CD4-positive, alpha-beta T cell (primary cell): ENCODE data around the gene DNAL1. TPM values are rescaled to one million over a fixed set of nuclear protein-coding genes. Genes with fewer than 3 reads are reported as not detected.
"Not testable (repeated sequence)": the region's sequence is repeated elsewhere in the genome, so short reads cannot be mapped to it uniquely, and the experiment has no call there.

ENCODE experiments used
- ATAC-seq: fragments of 200-7000 bp; cut with Tn5 transposase; one replicate; pipeline ENCODE4 v1.10.0; 2022; ENCODE audit warnings: mild to moderate bottlenecking; ENCODE audit not compliant: poor library complexity
- CTCF ChIA-PET: fragments of 350-600 bp; sonication (Branson Sonifier 250); formaldehyde crosslinking; loops from one replicate; lab custom pipeline; 2021; ENCODE audit warnings: antibody characterized with exemption, inconsistent platforms; lab: Charles Lee
- POLR2A ChIA-PET: fragments of 350-600 bp; sonication (Branson Sonifier 250); formaldehyde crosslinking; loops from one replicate; lab custom pipeline; 2021; ENCODE audit warnings: antibody characterized with exemption, inconsistent platforms; lab: Charles Lee
- DNase-seq, 14 experiments: peaks; one replicate each; pipeline ENCODE4 v3.0.0-alpha.2; 2013 to 2020; ENCODE audit warnings: mixed read lengths in 2 of 14
- H3K27ac ChIP-seq, 2 donors: one replicate each; pipeline versions ENCODE4 v1.5.1 to v1.7.0; 2013; ENCODE audit warnings: low read length in 2 of 2, low read depth in 1 of 2, mild to moderate bottlenecking in 1 of 2
- H3K27me3 ChIP-seq, 2 experiments: 1 replicate in 1 of 2; 2 replicates in 1 of 2; pipeline versions ENCODE4 v1.6.1 to v1.7.0; 2013; ENCODE audit warnings: low read length in 2 of 2, control low read depth in 1 of 2, mild to moderate bottlenecking in 1 of 2, moderate library complexity in 1 of 2; ENCODE audit not compliant: insufficient read depth in 2 of 2, control insufficient read depth in 1 of 2
- H3K36me3 ChIP-seq: one replicate; pipeline ENCODE4 v1.6.1; 2013; ENCODE audit warnings: low read length, control low read depth; ENCODE audit not compliant: insufficient read depth
- H3K4me1 ChIP-seq: one replicate; pipeline ENCODE4 v1.6.1; 2013; ENCODE audit warnings: low read length, control low read depth; ENCODE audit not compliant: insufficient read depth
- H3K4me3 ChIP-seq: one replicate; pipeline ENCODE4 v1.5.1; 2013; ENCODE audit warnings: mild to moderate bottlenecking, low read length, moderate library complexity
- H3K9me3 ChIP-seq, 2 experiments: 1 replicate in 1 of 2; 2 replicates in 1 of 2; pipeline versions ENCODE4 v1.6.1 to v1.7.0; 2013; ENCODE audit warnings: low read length in 2 of 2, mild to moderate bottlenecking in 2 of 2, control low read depth in 1 of 2, moderate library complexity in 1 of 2; ENCODE audit not compliant: control insufficient read depth in 1 of 2, insufficient read depth in 1 of 2
- H3K27ac Mint-ChIP-seq: one replicate; pipeline ENCODE4 v1.8.0; 2020; ENCODE audit warnings: mixed read lengths
- H3K27me3 Mint-ChIP-seq: one replicate; pipeline ENCODE4 v1.8.0; 2021; ENCODE audit warnings: mixed read lengths
- H3K36me3 Mint-ChIP-seq: one replicate; pipeline ENCODE4 v1.8.0; 2021; ENCODE audit warnings: low read depth, mixed read lengths
- H3K4me1 Mint-ChIP-seq: one replicate; pipeline ENCODE4 v1.8.0; 2021; ENCODE audit warnings: low read depth, mixed read lengths
- H3K4me3 Mint-ChIP-seq: one replicate; pipeline ENCODE4 v1.8.0; 2020; ENCODE audit warnings: mild to moderate bottlenecking, mixed read lengths
- H3K9me3 Mint-ChIP-seq: one replicate; pipeline ENCODE4 v1.8.0; 2020; ENCODE audit warnings: mixed read lengths
- CTCF ChIP-seq: fragments of 200-600 bp; IDR thresholded peaks from one replicate; pipeline ENCODE4 v1.8.0; 2022; ENCODE audit warnings: antibody characterized with exemption, mild to moderate bottlenecking
- intact Hi-C, 2 experiments: fragments of 100-400 bp; cut with DNase I in 1 of 2; cut with micrococcal nuclease in 1 of 2; formaldehyde crosslinking; loops; one replicate each; pipeline versions ENCODE4 v1.15.1 to v1.9.0; 2023 to 2025; cut with DNase I, micrococcal nuclease
- total RNA-seq, 174 experiments: library from RNA in 2 of 174; stranded (reverse) in 2 of 174; gene quantifications; one replicate each; pipeline ENCODE4 v1.2.3 and lab custom pipeline; 2021 to 2026

The DNAL1 gene
- total RNA-seq, 2 experiments from 2014 or later, result 2.9 to 3.7 TPM

- Mint-ChIP-seq H3K27me3 (no peaks in the 10 kb centered on the region), H3K27ac (no peak overlapping the region)
- POLR2A ChIA-PET, result no interaction called here
Observed at GRCh38 chr14:73655851-73656250, 11.1 kb downstream of the DNAL1 start.

DNA sequence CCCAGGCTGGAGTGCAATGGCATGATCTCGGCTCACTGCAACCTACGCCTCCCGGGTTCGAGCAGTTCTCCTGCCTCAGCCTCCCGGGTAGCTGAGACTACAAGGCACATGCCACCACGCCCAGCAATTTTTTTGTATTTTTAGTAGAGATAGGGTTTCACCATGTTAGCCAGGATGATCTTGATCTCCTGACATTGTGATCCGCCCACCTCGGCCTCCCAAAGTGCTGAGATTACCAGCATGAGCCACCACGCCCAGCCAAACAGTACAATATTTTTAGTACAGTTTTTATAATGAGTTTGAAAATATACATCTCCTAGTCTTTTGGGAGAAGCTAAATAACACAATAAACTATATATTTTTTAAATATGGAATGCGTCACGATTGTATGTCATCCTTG lies 14.4 kb downstream of the DNAL1 start:
- H3K4me1 ChIP-seq, ATAC-seq, DNase-seq, H3K27me3 Mint-ChIP-seq, H3K36me3 ChIP-seq, POLR2A ChIA-PET, H3K27me3 ChIP-seq, CTCF ChIA-PET, H3K4me3 ChIP-seq, H3K27ac Mint-ChIP-seq, H3K9me3 ChIP-seq, H3K4me3 Mint-ChIP-seq, H3K4me1 Mint-ChIP-seq, H3K9me3 Mint-ChIP-seq, H3K27ac ChIP-seq: not testable (repeated sequence)
- intact Hi-C loops, result loop anchor here in 1 of 2 experiments (10.0 kb wide), 1 partner anchor 1134 kb away; no protein-coding TSS in a partner anchor
- H3K36me3 Mint-ChIP-seq, result peaks cover 23% of the 10 kb centered on the region

More at GRCh38 chr14:73655851-73656250, 11.1 kb downstream of the DNAL1 start:
- H3K9me3 ChIP-seq, result no peaks in the 10 kb centered on the region
- H3K4me1 ChIP-seq, result no peaks in the 10 kb centered on the region
- Mint-ChIP-seq H3K4me1 (no peaks in the 10 kb centered on the region), H3K9me3 (no peaks in the 10 kb centered on the region), H3K4me3 (no peak overlapping the region), H3K36me3 (peaks cover 36% of the 10 kb centered on the region)
- no peak for TF ChIP-seq CTCF
- peaks cover 3% of the 10 kb centered on the region for H3K36me3 ChIP-seq
- ATAC-seq (no peak), DNase-seq (no peak)
- H3K27me3 ChIP-seq, result no peaks in the 10 kb centered on the region
- intact Hi-C loops, result loop anchor here in 1 of 2 experiments (10.0 kb wide), 1 partner anchor 1131 kb away; no protein-coding TSS in a partner anchor
- H3K4me3 ChIP-seq, result no peak overlapping the region
- no peak overlapping the region for H3K27ac ChIP-seq
- CTCF ChIA-PET, result no interaction called here

DNA sequence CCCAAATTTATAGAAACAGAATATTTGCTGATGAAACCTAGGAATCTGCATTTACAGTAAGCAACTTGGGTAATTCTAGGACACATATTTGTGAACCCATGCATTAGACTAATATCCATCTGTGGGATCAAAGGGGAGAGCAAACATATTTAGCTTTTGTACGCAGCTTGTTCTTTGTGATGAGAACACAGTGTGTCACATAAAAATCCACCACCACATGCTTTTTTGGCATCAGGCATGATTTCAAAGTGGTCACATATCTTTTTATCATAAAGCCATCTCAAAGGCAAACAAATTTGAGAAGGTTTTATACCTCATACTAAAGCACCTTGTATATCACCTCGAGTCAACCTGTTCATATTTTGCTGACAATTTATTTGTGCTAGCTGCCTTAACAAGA lies 15.7 kb downstream of the DNAL1 start:
- ATAC-seq (no peak), DNase-seq (no peak)
- Mint-ChIP-seq H3K9me3 (no peaks in the 10 kb centered on the region), H3K27me3 (no peaks in the 10 kb centered on the region), H3K4me3 (no peak overlapping the region), H3K27ac (no peak overlapping the region), H3K36me3 (peaks cover 25% of the 10 kb centered on the region), H3K4me1 (no peaks in the 10 kb centered on the region)
- Histone ChIP-seq H3K4me1 (no peaks in the 10 kb centered on the region), H3K27me3 (no peaks in the 10 kb centered on the region), H3K9me3 (no peaks in the 10 kb centered on the region), H3K27ac (no peak overlapping the region), H3K36me3 (peaks cover 3% of the 10 kb centered on the region), H3K4me3 (no peak overlapping the region)
- POLR2A ChIA-PET, result no interaction called here
- no peak for TF ChIP-seq CTCF
- intact Hi-C loops, result loop anchor here in 1 of 2 experiments (5.0 kb wide), 1 partner anchor 1327 kb away; no protein-coding TSS in a partner anchor
- CTCF ChIA-PET, result interaction anchor here (1.7 kb wide), 1 partner anchor 14 kb away, joined by 3 read pairs; no protein-coding TSS in a partner anchor

- Mint-ChIP-seq H3K9me3 (no peaks in the 10 kb centered on the region), H3K27ac (no peak overlapping the region), H3K4me3 (no peak overlapping the region), H3K36me3 (peaks cover 25% of the 10 kb centered on the region), H3K4me1 (no peaks in the 10 kb centered on the region), H3K27me3 (no peaks in the 10 kb centered on the region)
- H3K9me3 ChIP-seq, result no peaks in the 10 kb centered on the region
- no peaks in the 10 kb centered on the region for H3K27me3 ChIP-seq
- POLR2A ChIA-PET, result no interaction called here
- peaks cover 3% of the 10 kb centered on the region for H3K36me3 ChIP-seq
- no peak overlapping the region for H3K27ac ChIP-seq
- ATAC-seq (no peak), DNase-seq (no peak)
- no peaks in the 10 kb centered on the region for H3K4me1 ChIP-seq
- intact Hi-C loops, result loop anchor here in 1 of 2 experiments (5.0 kb wide), 1 partner anchor 1325 kb away; no protein-coding TSS in a partner anchor
- no peak for TF ChIP-seq CTCF
- CTCF ChIA-PET, result interaction anchor here (0.8 to 1.7 kb wide), 2 partner anchors 12 to 172 kb away, joined by 3 read pairs; no protein-coding TSS in a partner anchor
- no peak overlapping the region for H3K4me3 ChIP-seq
Observed at GRCh38 chr14:73661872-73662271, 17.1 kb downstream of the DNAL1 start.
